IMR-90 (cell line): Measurements from ENCODE around the gene TCAP. TPM values are rescaled to one million over a fixed set of nuclear protein-coding genes. Genes with fewer than 3 reads are reported as not detected.

ENCODE experiments used
- ATAC-seq: fragments of 200-7000 bp; cut with Tn5 transposase; 2 replicates; pipeline ENCODE4 v1.9.1; 2020; ENCODE audit warnings: low read depth, mild to moderate bottlenecking, moderate library complexity
- BruUV-seq: library from RNA; stranded (reverse); fragments of 400-500 nt; replicated peaks from 2 replicates; lab custom pipeline; 2021; lab: Mats Ljungman, UMichigan
- CTCF ChIA-PET: fragments of 300-600 bp; formaldehyde crosslinking; extraction: SDS; loops from one replicate; lab custom pipeline; 2021; ENCODE audit warnings: antibody characterized with exemption; lab: Yijun Ruan, JAX
- POLR2A ChIA-PET: fragments of 300-600 bp; sonication (Branson Sonifier 250); formaldehyde crosslinking; loops from one replicate; lab custom pipeline; 2022; ENCODE audit warnings: antibody characterized with exemption; ENCODE audit not compliant: unreplicated experiment; lab: Charles Lee
- DNase-seq: peaks from one replicate; pipeline ENCODE4 v3.0.0; 2013
- H2AFZ ChIP-seq: replicated peaks from 2 replicates; pipeline ENCODE3; 2013; ENCODE audit warnings: low read length, mild to moderate bottlenecking; ENCODE audit not compliant: poor library complexity
- H2AK5ac ChIP-seq: 2 replicates; pipeline ENCODE4 v1.6.1; 2013; ENCODE audit warnings: low read depth, low read length, inconsistent platforms
- H2AK9ac ChIP-seq: replicated peaks from 2 replicates; pipeline ENCODE3; 2013; ENCODE audit warnings: mild to moderate bottlenecking, low read depth, low read length, moderate library complexity; ENCODE audit not compliant: poor library complexity
- H2BK120ac ChIP-seq: 2 replicates; pipeline ENCODE4 v1.6.1; 2013; ENCODE audit warnings: low read depth, low read length, inconsistent platforms
- H2BK15ac ChIP-seq: 3 replicates; pipeline ENCODE4 v1.6.1; 2013; ENCODE audit warnings: low read depth, low read length, inconsistent platforms
- H2BK20ac ChIP-seq: 2 replicates; pipeline ENCODE4 v1.6.1; 2013; ENCODE audit warnings: low read depth, mild to moderate bottlenecking, inconsistent platforms, low read length, moderate library complexity
- H2BK5ac ChIP-seq: 2 replicates; pipeline ENCODE4 v1.6.1; 2013; ENCODE audit warnings: mild to moderate bottlenecking, low read depth, low read length, inconsistent platforms; ENCODE audit not compliant: poor library complexity, severe bottlenecking
- H3K14ac ChIP-seq: replicated peaks from 2 replicates; pipeline ENCODE4 v1.6.1; 2013; ENCODE audit warnings: low read depth, low read length, inconsistent platforms
- H3K18ac ChIP-seq: 2 replicates; pipeline ENCODE4 v1.6.1; 2013; ENCODE audit warnings: low read depth, low read length, control low read depth
- H3K23ac ChIP-seq: 2 replicates; pipeline ENCODE4 v1.6.1; 2013; ENCODE audit warnings: low read depth, low read length, inconsistent platforms
- H3K27ac ChIP-seq: 2 replicates; pipeline ENCODE4 v1.5.1; 2013; ENCODE audit warnings: mild to moderate bottlenecking, control low read depth, low read length; ENCODE audit not compliant: insufficient read depth
- H3K27me3 ChIP-seq: 2 replicates; pipeline ENCODE4 v1.6.1; 2013; ENCODE audit warnings: low read length; ENCODE audit not compliant: control insufficient read depth, insufficient read depth
- H3K36me3 ChIP-seq: 2 replicates; pipeline ENCODE4 v1.6.1; 2013; ENCODE audit warnings: low read length, mixed read lengths; ENCODE audit not compliant: control insufficient read depth, insufficient read depth
- H3K4ac ChIP-seq: 2 replicates; pipeline ENCODE4 v1.6.1; 2013; ENCODE audit warnings: low read depth, low read length, inconsistent platforms
- H3K4me1 ChIP-seq: 2 replicates; pipeline ENCODE4 v1.6.1; 2013; ENCODE audit warnings: low read length, mixed read lengths; ENCODE audit not compliant: control insufficient read depth, insufficient read depth
- H3K4me2 ChIP-seq: 2 replicates; pipeline ENCODE4 v1.6.1; 2013; ENCODE audit warnings: low read depth, mild to moderate bottlenecking, control low read depth, low read length, moderate library complexity
- H3K4me3 ChIP-seq: 2 replicates; pipeline ENCODE4 v1.5.1; 2013; ENCODE audit warnings: low read depth, mild to moderate bottlenecking, control low read depth, low read length, moderate library complexity; ENCODE audit not compliant: insufficient read depth
- H3K56ac ChIP-seq: 2 replicates; pipeline ENCODE4 v1.6.1; 2013; ENCODE audit warnings: low read length, inconsistent platforms; ENCODE audit not compliant: insufficient read depth; ENCODE audit errors: extremely low read depth
- H3K79me1 ChIP-seq, 2 experiments: 2 replicates each; pipeline ENCODE4 v1.6.1; 2013; ENCODE audit warnings: low read length in 2 of 2, inconsistent platforms in 1 of 2, low read depth in 1 of 2
- H3K9ac ChIP-seq: 2 replicates; pipeline ENCODE4 v1.6.1; 2013; ENCODE audit warnings: low read depth, low read length, control low read depth
- H3K9me1 ChIP-seq: 2 replicates; pipeline ENCODE4 v1.6.1; 2013; ENCODE audit warnings: low read length, inconsistent platforms; ENCODE audit not compliant: insufficient read depth
- H3K9me3 ChIP-seq: 2 replicates; pipeline ENCODE4 v1.6.1; 2013; ENCODE audit warnings: low read length; ENCODE audit not compliant: control insufficient read depth, insufficient read depth
- H4K20me1 ChIP-seq: 2 replicates; pipeline ENCODE4 v1.6.1; 2013; ENCODE audit warnings: low read length, inconsistent platforms; ENCODE audit not compliant: insufficient read depth
- H4K5ac ChIP-seq: 2 replicates; pipeline ENCODE4 v1.6.1; 2013; ENCODE audit warnings: mild to moderate bottlenecking, low read depth, low read length, control low read depth
- H4K8ac ChIP-seq, 2 experiments: 2 replicates each; pipeline ENCODE4 v1.6.1; 2013; ENCODE audit warnings: low read depth in 2 of 2, low read length in 2 of 2, control low read depth in 1 of 2, inconsistent platforms in 1 of 2
- H4K91ac ChIP-seq: 2 replicates; pipeline ENCODE4 v1.6.1; 2013; ENCODE audit warnings: low read depth, low read length, inconsistent platforms; ENCODE audit not compliant: insufficient read depth
- BHLHE40 ChIP-seq: fragments of 150-350 bp; IDR thresholded peaks from 2 replicates; pipeline ENCODE4 v1.6.1; 2016; ENCODE audit warnings: mild to moderate bottlenecking, low read depth, low read length
- CEBPB ChIP-seq: IDR thresholded peaks from 2 replicates; pipeline ENCODE4 v1.6.1; 2012; ENCODE audit warnings: low read depth, low read length, improper control_type of control experiment
- CHD1 ChIP-seq: IDR thresholded peaks from 2 replicates; pipeline ENCODE4 v1.6.1; 2012; ENCODE audit warnings: low read depth, low read length, improper control_type of control experiment
- CTCF ChIP-seq: conservative IDR thresholded peaks from 2 replicates; pipeline ENCODE4 v1.5.1; 2012; ENCODE audit warnings: mild to moderate bottlenecking, low read depth, low read length, improper control_type of control experiment
- ELK1 ChIP-seq: fragments of 150-350 bp; IDR thresholded peaks from 2 replicates; pipeline ENCODE4 v1.6.1; 2016; ENCODE audit warnings: low read depth, mild to moderate bottlenecking, low read length, moderate library complexity, borderline replicate concordance
- FOS ChIP-seq: fragments of 150-350 bp; IDR thresholded peaks from 2 replicates; pipeline ENCODE4 v1.6.1; 2016; ENCODE audit warnings: low read depth, low read length
- MAFK ChIP-seq: IDR thresholded peaks from 2 replicates; pipeline ENCODE4 v1.6.1; 2012; ENCODE audit warnings: low read depth, low read length, improper control_type of control experiment
- MAZ ChIP-seq: IDR thresholded peaks from 2 replicates; pipeline ENCODE4 v1.6.1; 2012; ENCODE audit warnings: low read depth, mild to moderate bottlenecking, low read length, improper control_type of control experiment, moderate library complexity, borderline replicate concordance
- MXI1 ChIP-seq: IDR thresholded peaks from 2 replicates; pipeline ENCODE4 v1.6.1; 2012; ENCODE audit warnings: low read depth, mild to moderate bottlenecking, low read length, moderate library complexity, borderline replicate concordance
- NFE2L2 ChIP-seq: fragments of 150-350 bp; IDR thresholded peaks from 2 replicates; pipeline ENCODE4 v1.6.1; 2016; ENCODE audit warnings: low read depth, mild to moderate bottlenecking, low read length
- POLR2A ChIP-seq: IDR thresholded peaks from 2 replicates; pipeline ENCODE4 v1.6.1; 2012; ENCODE audit warnings: mild to moderate bottlenecking, low read depth, low read length
- RAD21 ChIP-seq: IDR thresholded peaks from 2 replicates; pipeline ENCODE4 v1.6.1; 2012; ENCODE audit warnings: low read length, improper control_type of control experiment
- RCOR1 ChIP-seq: IDR thresholded peaks from 2 replicates; pipeline ENCODE4 v1.6.1; 2012; ENCODE audit warnings: mild to moderate bottlenecking, low read length, improper control_type of control experiment; ENCODE audit not compliant: insufficient replicate concordance
- RFX5 ChIP-seq: IDR thresholded peaks from 2 replicates; pipeline ENCODE4 v1.8.0; 2012; ENCODE audit warnings: low read depth, mild to moderate bottlenecking, low read length, moderate library complexity
- SMC3 ChIP-seq: fragments of 150-350 bp; IDR thresholded peaks from 2 replicates; pipeline ENCODE4 v1.6.1; 2016; ENCODE audit warnings: low read depth, mild to moderate bottlenecking, antibody characterized with exemption, low read length, moderate library complexity
- USF2 ChIP-seq: fragments of 150-350 bp; IDR thresholded peaks from 2 replicates; pipeline ENCODE4 v1.6.1; 2017; ENCODE audit warnings: mild to moderate bottlenecking, antibody characterized with exemption, low read length, low read depth
- WGBS, 2 experiments: methylation state at CpG; one replicate each; pipeline versions ENCODE4 v1.1.5 to v1.1.7; 2013; ENCODE audit warnings: missing lambda C conversion rate in 2 of 2; ENCODE audit not compliant: insufficient read length in 1 of 2; ENCODE audit errors: extremely low coverage in 2 of 2; 5-methylcytosine and 5-hydroxymethylcytosine counted together
- dilution Hi-C: fragments of 300-500 bp; cut with HindIII; formaldehyde crosslinking; loops from one replicate; pipeline ENCODE4 v1.14.3; 2018; ENCODE audit warnings: low sequenced_read_pairs; ENCODE audit not compliant: unreplicated experiment
- in situ Hi-C: fragments of 300-500 bp; cut with MboI; formaldehyde crosslinking; loops from 3 replicates; pipeline ENCODE4 v1.14.3; 2019; ENCODE audit warnings: low sequenced_read_pairs, inconsistent platforms, mixed read lengths
- intact Hi-C: fragments of 100-400 bp; cut with micrococcal nuclease; formaldehyde crosslinking; loops from 2 replicates; pipeline ENCODE4 v1.10.0; 2022
- polyA plus RNA-seq, 3 experiments: library from polyadenylated mRNA; depleted of rRNA; stranded (reverse); fragments of >200 nt; gene quantifications; 2 replicates each; pipeline ENCODE4 v1.2.3, GENCODE V29; 2012; ENCODE audit warnings: low replicate concordance in 1 of 3
- total RNA-seq: library from RNA; depleted of rRNA; stranded (reverse); fragments of >200 nt; gene quantifications from 2 replicates; pipeline ENCODE4 v1.2.3, GENCODE V29; 2012

The TCAP gene
- total and polyA plus RNA-seq, 2 of the 4 experiments (the other 2 are of a cell fraction): under 0.01 to 0.21 TPM

- H3K4me3 ChIP-seq: no peak overlapping the region
- TF ChIP-seq ELK1 (no peak), MXI1 (no peak), CEBPB (no peak), MAZ (no peak), MAFK (no peak), RAD21 (no peak), RFX5 (no peak), NFE2L2 (no peak), CHD1 (no peak), RCOR1 (no peak), BHLHE40 (no peak), SMC3 (no peak), USF2 (no peak), FOS (no peak), POLR2A (no peak), CTCF (no peak)
- no peaks in the 10 kb centered on the region for H3K27me3 ChIP-seq
- H2BK5ac ChIP-seq: no peak overlapping the region
- no peaks in the 10 kb centered on the region for H3K36me3 ChIP-seq
- H2BK120ac ChIP-seq: no peak overlapping the region
- H4K8ac ChIP-seq: no peak overlapping the region
- BruUV-seq: no TSS peak
- H3K23ac ChIP-seq: no peak overlapping the region
- no peak overlapping the region for H2AFZ ChIP-seq
- POLR2A ChIA-PET: no interaction called here
- H4K91ac ChIP-seq: no peak overlapping the region
- no peak overlapping the region for H3K18ac ChIP-seq
- ATAC-seq: no peak
- in situ Hi-C loops (no loop called here), intact Hi-C loops (no loop called here), dilution Hi-C loops (no loop called here)
- H3K4me2 ChIP-seq: no peak overlapping the region
- peaks cover 45% of the 10 kb centered on the region for H3K9me1 ChIP-seq
- no peak overlapping the region for H3K14ac ChIP-seq
- H3K9ac ChIP-seq: no peak overlapping the region
- H3K4me1 ChIP-seq: peaks cover 25% of the 10 kb centered on the region
- CTCF ChIA-PET: interaction anchor here (0.9 kb wide), 1 partner anchor 13 kb away, joined by 4 read pairs; no protein-coding TSS in a partner anchor
- H2BK20ac ChIP-seq: no peak overlapping the region
- peaks cover 43 to 95% of the 10 kb centered on the region in 2 experiments for H3K79me1 ChIP-seq
- H3K56ac ChIP-seq: no peak overlapping the region
- no peak overlapping the region for H2AK5ac ChIP-seq
- 100% methylated on average over 2 of the region's 4 CpGs; no CpG with 5 or more reads in 1 of the 2 experiments for WGBS, 2 experiments
- H4K5ac ChIP-seq: no peak overlapping the region
- no peak overlapping the region for H2BK15ac ChIP-seq
- no peak for DNase-seq
- peaks cover 55% of the 10 kb centered on the region for H4K20me1 ChIP-seq
- no peak overlapping the region for H2AK9ac ChIP-seq
- no peak overlapping the region for H3K27ac ChIP-seq
- H3K9me3 ChIP-seq: no peaks in the 10 kb centered on the region
- no peak overlapping the region for H3K4ac ChIP-seq
Measured at GRCh38 chr17:39641097-39641496, 24.1 kb upstream of the TCAP start.
